Mucosa of gallbladder (tissue), 1 donor: Measurements from ENCODE around the gene ORM2. TPM values are rescaled to one million over a fixed set of nuclear protein-coding genes. Genes with fewer than 3 reads are reported as not detected.
"Not testable (repeated sequence)": the region's sequence is repeated elsewhere in the genome, so short reads cannot be mapped to it uniquely, and the experiment has no call there.

ENCODE experiments used
- DNase-seq: peaks from one replicate; pipeline ENCODE4 v3.0.0-alpha.2; 2020; ENCODE audit warnings: low spot score
- total RNA-seq: library from RNA; stranded (reverse); gene quantifications from one replicate; pipeline ENCODE4 v1.2.1, GENCODE V29; 2021
- donor health status: DM: no; HTN: no; CAD: no.

Gene ORM2
- total RNA-seq, 1 donor from 2014 or later: 2.8 TPM

GRCh38 chr9:114331229-114332195 is 1.8 kb downstream of the ORM2 start:
- not testable (repeated sequence) for DNase-seq

GRCh38 chr9:114332474-114333040 is 2.9 kb downstream of the ORM2 start:
- DNase-seq: not testable (repeated sequence)

- DNase-seq: not testable (repeated sequence)
Measured at GRCh38 chr9:114333718-114334117, 4.0 kb downstream of the ORM2 start.

GRCh38 chr9:114334490-114334889 is 4.8 kb downstream of the ORM2 start:
- DNase-seq: no peak

- DNase-seq: no peak
Measured at GRCh38 chr9:114335745-114336144, 6.1 kb downstream of the ORM2 start.

GRCh38 chr9:114336157-114336556 is 6.5 kb downstream of the ORM2 start:
- no peak for DNase-seq

- no peak for DNase-seq
Measured at GRCh38 chr9:114336699-114337395, 7.2 kb downstream of the ORM2 start.

- DNase-seq: no peak
Measured at GRCh38 chr9:114338187-114338586, 8.5 kb downstream of the ORM2 start.

GRCh38 chr9:114339130-114339908 is 9.7 kb downstream of the ORM2 start:
- peak; percentile 27 for DNase-seq

GRCh38 chr9:114341152-114341830 is 11.6 kb downstream of the ORM2 start:
- no peak for DNase-seq

- no peak for DNase-seq
Measured at GRCh38 chr9:114341991-114342390, 12.3 kb downstream of the ORM2 start.

GRCh38 chr9:114342755-114343440 is 13.2 kb downstream of the ORM2 start:
- no peak for DNase-seq

- DNase-seq: no peak
Measured at GRCh38 chr9:114343471-114344187, 14.0 kb downstream of the ORM2 start.

GRCh38 chr9:114344188-114344566 is 14.5 kb downstream of the ORM2 start:
- DNase-seq: no peak

GRCh38 chr9:114344692-114345091 is 15.0 kb downstream of the ORM2 start:
- no peak for DNase-seq

GRCh38 chr9:114345493-114346065 is 15.9 kb downstream of the ORM2 start:
- no peak for DNase-seq

- DNase-seq: no peak
Measured at GRCh38 chr9:114346146-114346545, 16.5 kb downstream of the ORM2 start.

GRCh38 chr9:114347675-114348074 is 18.0 kb downstream of the ORM2 start:
- no peak for DNase-seq

GRCh38 chr9:114348261-114348905 is 18.7 kb downstream of the ORM2 start:
- DNase-seq: no peak
